ENCODE data around the gene AMACR. TPM values are rescaled to one million over a fixed set of nuclear protein-coding genes. Genes with fewer than 3 reads are reported as not detected.

AMACR gene
- polyA plus RNA-seq, 5 donors = 10.8 to 17.8 (median 11.8) TPM

DNA sequence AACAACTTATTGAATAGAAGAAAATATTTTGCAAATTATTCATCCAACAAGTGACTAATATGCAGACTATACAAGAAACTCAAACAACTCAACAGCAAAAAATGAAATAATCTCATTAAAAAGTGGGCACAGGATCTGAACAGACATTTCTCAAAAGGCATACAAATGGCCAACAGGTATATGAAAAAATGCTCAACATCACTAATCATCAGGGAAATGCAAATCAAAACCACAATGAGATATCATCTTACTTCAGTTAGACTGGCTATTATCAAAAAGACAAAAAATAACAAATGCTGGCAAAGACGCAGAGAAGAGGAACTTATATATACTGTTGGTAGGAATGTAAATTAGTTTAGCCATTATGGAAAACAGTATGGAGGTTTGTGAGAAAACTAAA lies 1.8 kb upstream of the AMACR start:
- no peak for DNase-seq

DNA sequence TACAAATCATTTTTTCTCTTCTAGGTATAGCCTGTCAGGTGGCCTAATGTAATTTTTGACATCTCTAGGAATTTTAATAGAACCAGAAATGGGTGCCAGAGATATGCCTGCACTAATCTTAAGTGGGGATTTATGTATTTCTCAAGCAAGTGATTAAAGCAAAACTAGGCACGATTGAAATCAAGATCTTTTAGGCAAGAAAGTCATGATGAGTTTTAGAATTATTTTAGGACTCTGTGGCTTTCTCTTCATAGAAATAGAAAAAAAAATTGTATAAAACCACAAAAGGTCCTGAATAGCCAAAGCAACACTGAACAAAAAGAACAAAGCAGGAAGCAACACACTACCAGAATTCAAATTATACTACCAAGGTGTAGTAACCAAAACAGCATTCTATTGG lies 952 bp upstream of the AMACR start:
- DNase-seq = peak in 1 of 2 donors; percentile 15

DNA sequence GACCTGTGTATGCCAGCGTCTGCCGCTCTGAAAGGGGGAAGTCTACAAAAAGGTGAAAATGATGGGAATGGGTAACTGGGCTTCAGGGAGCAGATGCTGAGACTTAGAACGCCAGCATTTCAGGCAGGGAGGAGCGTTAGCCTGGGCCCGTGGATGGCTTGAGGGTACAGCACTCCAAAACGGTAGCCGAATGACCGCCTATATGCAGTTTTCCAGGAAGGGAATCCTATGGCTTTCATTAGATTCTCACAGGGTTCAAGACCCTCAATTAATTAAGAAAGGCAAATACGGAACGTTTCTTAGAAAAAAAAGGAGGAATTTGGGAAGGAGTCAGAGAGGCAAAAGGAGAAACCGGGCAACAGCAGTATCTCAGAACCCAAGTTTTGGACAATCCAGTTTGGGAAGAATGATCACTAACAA lies 639 bp downstream of the AMACR start:
- peak in 1 of 2 donors; percentile 15 for DNase-seq

DNA sequence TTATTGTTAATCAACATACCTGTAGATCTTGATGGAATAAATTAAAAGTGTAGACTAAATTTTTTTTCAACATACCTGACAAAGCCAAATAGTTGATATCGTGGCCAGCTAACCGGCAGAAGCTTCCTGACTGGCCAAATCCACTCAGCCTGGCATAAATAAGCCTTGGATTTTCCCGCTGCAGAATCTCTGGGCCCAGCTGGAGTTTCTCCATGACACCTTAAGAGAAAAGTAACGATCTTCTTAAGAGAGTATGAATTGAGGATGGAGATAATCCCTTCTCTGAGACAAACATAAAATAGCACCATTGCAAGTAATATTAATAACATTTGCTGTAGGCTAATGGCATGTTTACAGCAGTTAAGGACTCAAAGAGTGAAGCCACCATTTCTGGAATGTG lies 2.2 kb downstream of the AMACR start:
- DNase-seq = no peak

DNA sequence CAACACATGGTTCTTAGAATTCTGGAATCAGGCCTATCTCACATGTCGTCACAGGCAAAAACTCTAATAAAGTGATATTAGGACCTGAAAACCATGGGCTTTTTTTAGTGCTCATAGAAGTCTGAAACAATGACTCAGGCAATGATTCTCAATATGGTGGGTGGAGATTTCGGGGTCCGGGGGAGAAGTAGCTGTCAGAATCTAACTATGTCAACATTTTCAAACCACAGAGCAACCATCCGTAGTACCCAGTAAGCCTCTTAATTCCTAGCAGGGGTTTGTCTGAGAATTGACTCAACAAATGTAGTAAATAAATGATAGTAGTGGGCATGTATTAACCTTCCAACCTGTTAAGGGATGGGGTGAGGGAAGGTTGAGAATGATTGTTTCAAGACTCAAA lies 2.6 kb downstream of the AMACR start:
- DNase-seq = no peak

DNA sequence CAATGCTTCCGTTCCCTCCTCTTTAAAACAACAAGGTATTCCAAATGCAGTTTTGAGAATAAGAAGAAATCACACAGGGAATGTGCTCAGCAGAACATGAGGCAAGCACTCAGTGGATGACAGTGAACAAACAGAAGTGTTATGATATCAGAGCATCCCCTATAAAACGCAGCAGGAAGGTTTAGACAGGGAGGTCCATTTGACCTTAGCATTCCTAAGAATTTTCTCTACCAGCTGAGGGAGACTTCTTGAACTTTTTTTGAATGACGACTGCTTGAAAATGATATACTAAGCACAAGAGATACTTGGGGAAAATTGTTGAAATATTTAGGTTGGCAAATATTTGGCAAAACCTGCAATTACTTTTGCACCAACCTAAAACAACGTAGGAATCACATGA lies 3.9 kb downstream of the AMACR start:
- DNase-seq = no peak

DNA sequence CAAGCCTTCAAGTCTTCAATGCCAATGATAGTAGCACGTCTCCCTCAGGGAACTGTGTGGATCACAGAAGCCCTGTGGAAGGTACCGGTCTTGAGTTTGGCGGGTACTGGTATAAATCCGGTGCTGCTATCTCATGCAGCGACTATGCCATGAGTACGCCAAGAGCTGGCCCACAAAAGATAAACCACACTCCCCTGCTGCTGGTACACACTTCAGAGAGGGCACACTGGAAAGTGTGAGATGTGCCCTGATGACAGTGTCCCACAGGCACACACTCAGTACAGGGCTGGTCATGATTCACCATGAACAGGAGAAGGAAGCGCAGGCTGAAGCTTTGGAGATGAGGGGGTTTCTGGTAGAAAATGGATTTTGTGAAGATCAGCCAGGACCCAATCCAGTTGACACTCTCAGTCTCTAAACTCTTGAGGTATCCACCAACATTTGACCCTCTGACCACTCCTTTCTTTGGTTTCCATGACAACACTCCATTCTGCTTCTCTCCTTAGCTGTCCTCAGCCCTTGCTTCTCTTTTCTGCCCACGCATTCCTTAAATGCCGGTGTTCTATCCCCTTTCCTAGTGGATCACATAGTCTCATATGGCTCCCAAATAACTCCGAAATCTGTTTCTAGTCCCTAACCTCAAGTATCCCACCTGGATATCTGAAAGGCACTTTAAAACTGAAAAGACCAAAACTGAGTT lies 5.1 kb downstream of the AMACR start:
- DNase-seq = no peak

GRCh38 chr5:34001241-34001841 lies 6.5 kb downstream of the AMACR start:
- peak; percentile 72 to 73 for DNase-seq

DNA sequence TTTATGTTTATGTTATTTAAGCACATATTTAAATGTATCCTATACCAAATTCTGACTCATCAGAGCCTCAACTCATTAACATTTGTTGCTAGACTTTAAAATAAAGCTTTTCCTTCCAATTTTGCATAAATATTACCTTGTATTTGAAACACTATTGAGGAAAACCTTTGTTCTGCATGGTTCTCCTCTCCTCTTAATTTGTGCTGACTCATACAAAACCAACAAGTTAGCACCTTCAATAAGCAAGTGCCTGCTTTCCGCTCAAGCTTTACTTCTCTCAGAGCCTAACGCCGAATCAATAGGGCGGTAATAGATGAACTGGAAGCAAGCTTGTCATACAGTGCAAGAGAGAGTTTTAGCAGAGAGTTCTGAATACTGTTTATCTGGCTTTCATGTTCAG lies 7.9 kb downstream of the AMACR start:
- no peak for DNase-seq

- peak; percentile 62 to 66 for DNase-seq
These were observed 10.4 kb downstream of the AMACR start for GRCh38 chr5:33997331-33997983.

GRCh38 chr5:33995865-33996264 lies 12.0 kb downstream of the AMACR start:
- DNase-seq = no peak

GRCh38 chr5:33994845-33995244 lies 13.0 kb downstream of the AMACR start:
- DNase-seq = no peak

- DNase-seq = no peak
These were observed 15.0 kb downstream of the AMACR start for GRCh38 chr5:33992864-33993263.

GRCh38 chr5:33985447-33985846 lies 22.4 kb downstream of the AMACR start:
- DNase-seq = no peak

DNA sequence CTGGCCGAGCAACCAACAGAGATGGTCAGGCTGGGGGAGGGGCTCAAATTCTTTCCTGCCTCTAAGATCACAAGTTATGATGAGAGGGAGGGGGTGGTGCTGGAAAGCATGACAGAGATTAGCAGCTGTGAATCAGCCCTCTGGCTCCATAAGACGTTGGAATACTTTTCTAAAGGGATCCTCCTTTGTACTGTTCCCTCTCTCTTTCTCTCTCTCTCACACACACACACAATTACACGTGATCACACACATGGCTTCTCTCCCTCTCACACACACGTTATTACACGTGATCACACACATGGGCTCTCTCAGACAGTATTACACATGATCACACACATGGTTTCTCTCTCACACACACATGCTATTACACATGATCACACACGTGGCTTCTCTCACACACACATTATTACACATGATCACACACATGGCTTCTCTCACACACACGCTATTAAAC lies 23.2 kb downstream of the AMACR start, which contains the start of gene SLC45A2:
Gene SLC45A2, minus strand, starts transcription at position 23 of the 454 bp plus-strand sequence. CDS start 110 bp downstream, outside the sequence.
- DNase-seq = no peak

DNA sequence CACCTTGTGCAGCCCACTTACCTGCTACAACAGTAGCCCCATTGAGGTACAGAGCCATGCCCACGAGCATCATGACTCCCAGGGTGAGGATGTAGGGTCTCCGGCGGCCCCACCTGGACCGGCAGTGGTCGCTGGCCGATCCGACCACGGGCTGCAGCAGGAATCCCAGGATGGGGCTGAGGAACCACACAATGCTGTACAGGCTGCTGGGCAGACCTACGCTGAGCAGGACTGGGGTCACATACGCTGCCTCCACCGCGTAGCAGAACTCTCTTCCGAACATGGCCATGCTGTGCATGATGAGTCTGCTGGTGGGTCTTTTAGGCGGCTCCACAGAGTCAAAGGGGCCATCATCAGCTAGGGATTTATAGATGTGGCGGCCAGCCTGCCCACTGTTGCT lies 23.7 kb downstream of the AMACR start:
- DNase-seq = no peak

GRCh38 chr5:33981408-33982162 lies 26.3 kb downstream of the AMACR start:
- no peak for DNase-seq

DNA sequence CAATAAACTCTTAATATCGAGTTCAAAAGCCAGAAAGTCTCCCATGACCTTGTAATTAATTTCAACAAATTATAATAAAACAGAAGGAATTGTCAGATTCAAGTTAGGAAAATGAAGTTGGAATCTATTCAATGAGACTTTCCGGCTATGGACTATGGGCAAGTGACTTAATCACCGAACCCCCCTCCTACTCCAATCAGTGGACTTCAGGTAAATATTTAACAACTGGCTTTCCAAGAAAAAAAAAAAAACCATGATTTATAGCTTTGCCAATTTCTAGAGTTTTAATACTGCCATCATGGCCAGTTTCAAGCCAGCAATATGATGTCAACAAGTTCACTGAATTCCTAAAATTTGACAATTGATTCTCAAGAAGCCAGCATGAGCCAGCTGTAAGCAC lies 27.8 kb downstream of the AMACR start:
- no peak for DNase-seq

DNA sequence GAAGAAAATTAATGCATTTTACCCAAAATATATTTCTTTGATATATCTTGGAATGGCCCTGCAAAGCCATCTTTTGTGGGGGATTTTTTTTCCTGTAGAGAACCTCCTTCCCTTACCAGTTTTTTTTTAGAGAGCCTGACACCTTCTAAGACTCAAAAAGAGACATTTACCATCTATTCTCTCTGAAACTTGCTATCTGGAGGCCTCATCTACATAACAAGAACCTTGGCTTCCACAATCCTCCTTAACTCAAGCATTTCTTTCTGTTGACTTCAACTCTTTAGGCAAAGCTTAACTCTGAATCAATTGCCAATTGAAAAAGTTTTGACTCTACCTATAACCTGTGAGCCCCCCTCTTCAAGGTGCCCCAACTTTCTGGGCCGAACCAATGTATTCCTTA lies 29.5 kb downstream of the AMACR start:
- no peak for DNase-seq

DNA sequence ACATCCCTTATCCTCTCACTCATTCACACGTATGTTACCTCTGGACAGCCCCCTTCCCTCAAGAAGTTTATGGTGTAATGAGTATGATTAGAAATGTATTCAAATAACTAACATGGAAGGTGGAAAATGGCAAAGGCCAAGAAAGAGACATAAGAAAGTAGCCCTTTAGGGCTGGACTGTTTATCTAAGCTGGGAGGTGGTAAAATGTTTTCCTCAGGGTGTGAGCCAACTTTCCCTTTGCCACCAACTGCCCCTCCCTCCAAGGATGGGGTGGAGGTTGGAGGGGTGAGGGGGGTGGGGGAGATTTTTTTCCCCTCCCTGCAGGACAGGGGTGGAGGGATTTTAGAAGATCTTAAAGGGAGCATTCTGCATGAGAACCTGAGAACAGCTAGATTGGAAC lies 31.5 kb downstream of the AMACR start:
- no peak for DNase-seq

GRCh38 chr5:33975852-33976251 lies 32.0 kb downstream of the AMACR start:
- peak; percentile 61 to 66 for DNase-seq

DNA sequence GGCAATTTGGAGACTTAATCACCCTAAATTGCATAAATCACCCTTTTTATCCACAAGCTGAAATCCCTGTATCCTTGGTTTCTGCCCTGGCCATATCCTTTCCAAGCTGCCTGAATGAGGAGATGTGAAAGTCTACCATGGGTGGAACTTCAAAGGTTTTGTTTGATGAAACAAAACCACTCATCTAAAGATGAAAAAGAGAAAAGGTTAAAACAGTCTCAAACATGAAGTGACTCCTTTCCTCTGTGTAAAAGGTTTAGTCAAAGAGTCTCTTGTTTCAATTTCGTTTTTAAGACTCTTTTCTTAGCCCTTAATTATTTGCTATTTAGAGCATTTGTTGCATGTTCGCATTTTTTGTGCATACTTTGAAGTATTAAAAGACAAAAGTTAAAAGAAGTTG lies 34.6 kb downstream of the AMACR start:
- DNase-seq = no peak
